GM12873 (cell line): ENCODE measurements around the gene PHF21A.

Source experiments
- TF ChIP-seq, protein P1 (sequence below): IDR thresholded peaks from 2 replicates; pipeline ENCODE4 v1.5.1; 2012; ENCODE audit warnings: low read depth, mild to moderate bottlenecking, moderate library complexity, low read length, control low read depth; ENCODE audit not compliant: insufficient read depth; ENCODE audit errors: missing control alignments

The PHF21A gene

DNA sequence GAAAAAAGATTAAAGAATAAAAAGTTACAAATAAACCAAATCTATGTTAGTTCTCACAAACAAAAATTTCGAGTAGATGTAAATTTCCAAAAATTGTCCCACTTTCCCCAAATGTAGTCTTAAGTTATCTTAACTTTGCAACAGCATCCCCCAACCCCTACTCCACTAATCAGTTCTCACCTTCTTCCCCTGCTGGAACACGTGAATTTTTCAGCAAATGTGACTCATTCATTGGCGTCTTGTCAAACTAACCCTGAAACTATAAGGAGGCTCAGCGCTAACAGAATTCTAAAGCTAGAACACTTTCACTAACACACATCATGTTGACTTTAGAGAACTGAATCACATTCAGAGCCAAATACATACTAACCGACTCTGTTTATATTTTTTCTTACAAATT is 46.1 kb downstream of the PHF21A start:
- TF ChIP-seq, protein P1, sequence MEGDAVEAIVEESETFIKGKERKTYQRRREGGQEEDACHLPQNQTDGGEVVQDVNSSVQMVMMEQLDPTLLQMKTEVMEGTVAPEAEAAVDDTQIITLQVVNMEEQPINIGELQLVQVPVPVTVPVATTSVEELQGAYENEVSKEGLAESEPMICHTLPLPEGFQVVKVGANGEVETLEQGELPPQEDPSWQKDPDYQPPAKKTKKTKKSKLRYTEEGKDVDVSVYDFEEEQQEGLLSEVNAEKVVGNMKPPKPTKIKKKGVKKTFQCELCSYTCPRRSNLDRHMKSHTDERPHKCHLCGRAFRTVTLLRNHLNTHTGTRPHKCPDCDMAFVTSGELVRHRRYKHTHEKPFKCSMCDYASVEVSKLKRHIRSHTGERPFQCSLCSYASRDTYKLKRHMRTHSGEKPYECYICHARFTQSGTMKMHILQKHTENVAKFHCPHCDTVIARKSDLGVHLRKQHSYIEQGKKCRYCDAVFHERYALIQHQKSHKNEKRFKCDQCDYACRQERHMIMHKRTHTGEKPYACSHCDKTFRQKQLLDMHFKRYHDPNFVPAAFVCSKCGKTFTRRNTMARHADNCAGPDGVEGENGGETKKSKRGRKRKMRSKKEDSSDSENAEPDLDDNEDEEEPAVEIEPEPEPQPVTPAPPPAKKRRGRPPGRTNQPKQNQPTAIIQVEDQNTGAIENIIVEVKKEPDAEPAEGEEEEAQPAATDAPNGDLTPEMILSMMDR, result no peak

DNA sequence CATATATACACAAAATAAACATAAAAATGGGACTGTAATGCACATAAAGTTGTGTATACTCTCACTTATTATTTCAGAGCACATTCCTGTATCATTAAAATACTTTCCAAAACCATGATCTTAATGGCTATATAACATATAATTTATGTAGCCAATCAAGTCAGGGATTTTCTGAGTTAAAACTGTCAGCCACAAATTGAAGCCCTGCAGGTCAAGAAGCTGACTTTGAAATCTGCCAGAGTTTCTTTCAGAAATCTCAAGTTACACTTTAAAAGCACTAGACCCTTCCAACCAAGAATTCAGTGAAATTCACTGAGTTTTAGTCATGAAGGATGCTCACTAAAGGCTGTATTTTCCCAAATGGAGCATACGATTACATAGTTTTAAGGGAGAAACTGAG is 47.6 kb downstream of the PHF21A start:
- TF ChIP-seq, protein P1, result no peak

DNA sequence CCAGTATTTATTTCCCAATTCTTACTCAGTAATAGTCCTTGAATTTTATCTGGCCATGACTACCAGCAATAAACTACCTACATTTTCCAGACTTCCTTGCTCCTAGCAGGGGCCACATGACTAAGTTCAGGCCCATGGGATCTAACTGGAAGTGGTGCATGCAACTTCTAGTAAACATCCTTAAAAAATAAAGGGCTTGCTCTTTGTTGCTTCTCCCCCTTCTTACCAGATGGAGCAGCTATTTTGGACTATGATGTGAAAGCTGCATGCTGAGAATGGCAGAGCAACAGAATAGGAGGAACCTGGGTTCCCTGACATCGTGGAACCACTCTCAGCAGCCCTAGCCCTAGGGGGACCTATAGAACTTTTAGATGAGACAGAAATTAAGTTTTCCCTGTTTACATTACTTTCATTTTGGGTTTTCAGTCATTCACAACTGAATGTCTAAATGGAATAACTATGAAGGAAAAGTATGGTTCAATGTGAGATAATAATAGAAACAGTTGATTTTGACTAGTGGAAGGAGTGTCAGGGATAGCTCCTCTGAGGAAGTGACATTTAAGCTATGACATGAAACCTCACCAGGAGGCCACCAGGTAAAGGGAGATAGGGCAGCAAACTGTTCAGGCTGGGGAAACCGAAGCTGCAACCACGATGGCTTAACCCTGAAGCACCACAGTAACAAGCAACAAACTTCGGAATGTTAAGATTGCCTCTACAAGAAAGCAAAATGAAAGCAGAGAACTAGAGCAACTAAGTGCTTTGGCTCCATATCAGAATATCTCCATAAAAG is 48.9 kb downstream of the PHF21A start:
- TF ChIP-seq, protein P1, result no peak

DNA sequence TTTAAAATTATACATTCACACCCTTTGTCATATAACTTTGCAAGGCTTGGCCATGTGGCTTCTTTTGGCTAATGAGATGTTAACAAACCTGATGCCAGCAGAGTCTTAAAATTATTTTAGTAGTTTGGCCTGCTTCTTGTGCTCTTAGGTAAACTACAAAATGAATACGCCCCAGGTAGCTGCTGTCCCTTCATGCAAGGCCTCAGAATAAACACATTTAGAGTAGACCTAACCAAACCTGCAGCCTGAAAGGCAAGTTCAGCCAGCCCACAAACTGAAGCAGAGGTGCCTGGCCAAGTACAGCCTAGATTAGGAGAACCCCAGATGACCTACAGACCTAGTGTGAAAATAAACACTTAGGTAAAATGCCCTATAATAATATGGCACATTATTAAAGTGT is 50.2 kb downstream of the PHF21A start:
- TF ChIP-seq, protein P1, result no peak

DNA sequence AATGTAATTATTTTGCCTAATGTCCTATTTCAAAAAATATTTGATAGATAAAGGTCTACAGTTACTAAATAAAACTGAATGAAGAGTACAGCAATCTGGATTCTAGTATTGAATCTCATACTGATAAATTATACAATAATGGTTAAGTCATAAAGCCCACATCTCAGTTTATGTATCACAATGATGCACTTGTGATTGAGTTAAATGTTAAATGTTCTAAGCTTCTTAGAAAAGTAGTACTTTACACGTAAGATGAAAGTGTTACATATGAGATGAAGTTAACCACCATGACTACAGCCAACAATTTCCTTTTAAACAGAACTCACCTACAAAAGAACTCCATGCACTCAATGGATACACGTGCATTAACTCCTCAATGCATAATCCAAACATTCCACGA is 51.7 kb downstream of the PHF21A start:
- TF ChIP-seq, protein P1, result no peak

DNA sequence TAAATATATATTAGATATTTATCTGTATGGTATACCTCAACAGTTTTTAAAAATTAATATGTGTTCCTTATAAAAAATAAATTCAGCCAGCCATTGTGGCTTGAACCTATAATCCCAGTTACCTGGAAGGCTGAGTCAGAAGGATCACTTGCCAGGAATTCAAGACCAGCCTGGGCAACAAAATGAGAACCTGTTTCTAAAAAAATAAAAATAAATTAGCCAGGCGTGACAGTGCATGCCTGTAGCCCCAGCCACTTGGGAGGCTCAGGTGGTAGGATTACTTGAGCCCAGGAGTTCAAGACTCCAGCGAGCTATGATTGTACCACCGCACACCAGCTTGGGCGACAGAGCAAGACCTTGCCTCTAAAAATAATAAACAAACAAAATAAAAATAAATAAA is 54.9 kb downstream of the PHF21A start:
- TF ChIP-seq, protein P1, result no peak

DNA sequence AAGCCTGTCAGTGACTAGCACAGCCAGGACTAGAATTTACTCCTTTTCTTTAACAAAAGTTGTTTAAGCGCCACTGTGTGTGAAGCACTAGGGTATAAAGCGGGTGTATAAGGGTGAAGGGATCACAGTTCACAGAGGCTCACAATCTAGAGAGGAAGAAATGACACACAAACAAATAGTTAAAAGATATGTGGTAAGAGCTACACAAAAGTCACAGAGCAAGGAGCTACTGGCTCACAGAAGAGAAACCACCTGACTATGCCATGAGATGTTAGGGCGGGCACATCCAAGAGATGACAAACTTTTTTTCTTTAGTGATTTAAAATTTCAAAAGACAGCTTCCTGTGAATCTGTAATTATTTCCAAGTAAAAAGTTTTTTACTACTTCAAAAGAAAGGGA is 55.6 kb downstream of the PHF21A start:
- TF ChIP-seq, protein P1, result no peak

DNA sequence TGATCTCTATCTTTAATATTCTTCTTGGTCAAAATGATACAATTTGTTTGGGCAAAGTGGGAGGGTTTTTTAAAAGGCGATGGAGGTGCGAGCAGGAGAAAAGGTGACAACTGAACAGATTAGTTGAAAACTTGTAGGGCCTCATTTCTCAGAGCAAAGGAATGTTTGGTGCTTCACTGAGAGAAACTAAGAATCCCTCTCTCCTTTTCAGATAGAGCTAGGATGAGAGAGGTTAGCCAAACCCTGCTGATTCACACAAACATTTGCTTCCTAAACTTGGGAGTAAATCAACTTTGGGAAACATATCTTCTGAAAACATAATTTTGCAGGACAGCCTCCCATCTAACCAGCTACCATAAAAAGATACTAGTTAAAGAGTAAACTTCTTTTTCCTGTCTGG is 57.0 kb downstream of the PHF21A start:
- TF ChIP-seq, protein P1, result no peak
